Stimulated activated CD8-positive, alpha-beta memory T cell treated with anti-CD3 and anti-CD28 coated beads, Interleukin-15, amount 100 ng/mL, for 1 hour (primary cell): Measurements from ENCODE around the gene ELAVL3.

Source experiments
- DNase-seq: peaks from one replicate; pipeline ENCODE4 v3.0.0-alpha.2; 2020; ENCODE audit warnings: low read depth

Gene ELAVL3

DNA sequence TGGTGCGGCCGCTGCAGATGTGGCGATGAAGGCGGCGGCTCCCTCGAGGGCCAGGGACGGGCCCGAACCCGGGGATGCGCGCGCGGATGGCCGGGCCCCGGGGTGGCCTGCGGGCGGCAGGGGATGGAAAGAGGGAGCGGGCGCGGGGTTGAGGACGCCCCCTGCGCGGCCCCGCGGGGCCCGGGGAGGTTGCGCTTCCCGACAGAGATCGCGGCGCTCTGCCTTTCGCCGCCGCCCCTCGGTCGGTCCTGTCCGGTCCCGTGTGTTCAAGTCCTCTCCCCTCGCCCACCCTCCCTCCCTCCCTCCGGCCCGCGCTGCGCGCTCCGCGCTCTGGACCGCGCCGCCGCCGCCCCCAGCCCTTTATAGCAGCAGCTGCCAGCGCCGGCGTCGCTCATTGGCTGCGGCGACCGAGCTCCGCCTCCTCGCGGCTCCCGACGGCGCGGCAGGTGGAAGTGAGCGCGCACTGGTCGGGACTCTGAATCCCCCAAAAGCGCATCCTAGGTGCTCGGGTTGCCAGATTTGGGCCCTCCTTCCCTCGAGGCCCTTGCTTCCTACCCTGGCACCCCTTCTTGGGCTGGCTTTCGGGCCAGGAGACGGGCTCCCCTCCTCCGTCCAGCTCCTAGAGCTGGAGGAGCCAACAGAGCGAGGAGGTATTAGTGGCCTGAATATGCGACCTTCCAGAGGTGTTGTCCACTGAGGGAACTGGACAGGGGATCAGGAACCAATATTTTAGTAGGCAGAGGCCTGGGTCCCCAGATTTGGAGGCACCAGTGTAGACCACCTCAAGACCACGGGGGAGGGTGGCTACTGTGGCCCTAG lies at the start of gene ELAVL3:
Gene ELAVL3 (minus strand): TSS at position 332 of the 819 bp plus-strand sequence. CDS start 438 bp downstream, outside the sequence.
- DNase-seq, result no peak

DNA sequence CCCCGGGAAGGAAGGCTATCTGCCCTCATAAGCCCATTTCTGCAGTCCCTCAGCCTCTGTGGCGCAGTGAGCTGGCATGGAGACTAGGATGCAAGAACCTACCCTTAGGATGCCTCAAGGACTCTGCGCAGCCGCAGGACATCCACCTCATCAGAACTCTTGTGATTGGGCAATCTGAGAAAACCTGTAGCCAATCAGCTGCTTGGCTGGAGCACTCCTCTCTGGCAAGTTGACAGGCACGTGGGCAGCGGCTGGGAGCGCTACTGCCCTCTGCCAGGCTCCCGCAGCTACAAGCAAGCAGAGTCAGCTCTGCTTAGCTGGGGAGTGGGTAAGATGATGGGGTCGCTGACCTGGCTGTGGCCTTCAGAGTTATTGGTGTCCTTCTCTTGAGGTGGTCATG lies 49.6 kb upstream of the ELAVL3 start:
- no peak for DNase-seq

DNA sequence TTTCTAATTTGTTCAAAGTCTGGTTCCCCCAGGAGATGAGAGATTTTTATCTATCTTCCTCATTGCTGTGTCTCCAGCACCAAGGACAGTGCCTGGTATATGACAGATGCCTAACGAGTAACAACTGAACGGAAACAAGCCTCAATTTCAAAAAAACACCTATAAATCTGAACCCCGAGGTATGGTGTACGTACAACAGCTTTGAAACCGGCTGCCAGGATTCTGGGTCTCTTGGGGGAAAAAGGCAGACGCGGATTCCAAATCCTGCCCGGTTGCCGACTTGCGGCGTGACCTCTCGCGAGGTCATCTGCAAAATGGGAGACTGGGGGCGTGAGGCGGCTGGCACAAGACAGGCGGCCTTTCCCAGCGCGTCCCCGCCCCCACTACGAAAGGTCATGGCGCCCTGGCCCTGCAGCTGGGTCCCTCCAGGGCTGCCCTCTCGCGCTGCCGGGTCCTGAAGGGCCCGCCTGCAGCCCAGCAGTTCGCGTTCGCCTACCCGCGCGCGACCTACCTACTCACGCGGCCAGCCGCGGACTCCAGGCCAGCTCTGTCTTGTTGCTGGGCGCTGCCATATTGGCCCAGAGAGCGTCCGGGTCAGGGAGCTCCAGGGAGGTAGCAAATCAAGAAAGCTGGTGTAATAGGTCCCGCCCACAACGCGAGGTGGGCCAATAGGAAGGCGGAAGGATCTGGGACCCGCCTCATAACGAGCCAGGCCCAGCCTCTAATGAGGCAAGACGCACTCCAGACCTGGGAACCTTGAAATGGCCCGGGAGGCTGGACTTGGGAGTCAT lies 47.9 kb upstream of the ELAVL3 start, which contains the start of gene ECSIT:
Gene ECSIT (minus strand): TSS at position 584 of the 791 bp plus-strand sequence. CDS start 9,964 bp downstream, outside the sequence.
- DNase-seq, result peak; percentile 79

DNA sequence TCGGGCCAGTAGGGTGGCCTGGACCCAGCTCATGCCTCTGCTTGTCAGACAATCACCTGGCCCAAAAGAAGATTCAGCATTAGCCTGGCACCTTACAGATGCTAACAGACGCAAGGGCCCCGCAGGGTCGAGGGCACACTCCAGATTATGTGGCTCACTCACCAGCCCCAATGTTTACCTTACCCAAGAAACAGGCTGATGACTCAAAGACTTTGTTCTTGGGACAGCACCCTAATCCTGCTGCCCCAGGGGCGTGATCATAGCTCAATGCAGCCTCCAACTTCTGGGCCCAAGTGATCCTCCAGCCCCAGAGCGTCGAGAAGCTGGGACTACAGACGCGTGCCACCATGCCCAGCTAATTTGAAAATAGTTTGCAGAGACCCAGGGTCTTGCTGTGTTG lies 38.3 kb upstream of the ELAVL3 start:
- DNase-seq, result no peak

DNA sequence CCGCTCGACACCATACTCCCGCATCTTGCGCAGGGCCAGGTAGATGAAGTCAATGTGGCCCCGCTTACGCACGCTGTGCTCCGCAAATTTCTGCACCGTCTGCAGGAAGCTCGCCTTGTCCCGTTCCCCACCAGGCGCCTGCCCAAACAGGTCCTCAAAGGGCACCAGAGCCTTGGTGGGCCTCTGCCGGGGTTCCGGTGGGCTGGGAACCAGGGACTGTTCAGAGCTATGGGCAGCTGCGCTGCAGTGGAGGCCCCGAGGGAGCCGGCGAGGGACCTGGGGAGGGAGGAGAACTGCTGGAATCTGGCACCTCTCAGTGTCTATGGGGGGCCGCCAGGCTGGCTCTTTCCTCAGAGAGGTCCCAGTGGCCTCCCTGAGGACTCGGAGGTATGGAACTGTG lies 33.1 kb upstream of the ELAVL3 start:
- no peak for DNase-seq

DNA sequence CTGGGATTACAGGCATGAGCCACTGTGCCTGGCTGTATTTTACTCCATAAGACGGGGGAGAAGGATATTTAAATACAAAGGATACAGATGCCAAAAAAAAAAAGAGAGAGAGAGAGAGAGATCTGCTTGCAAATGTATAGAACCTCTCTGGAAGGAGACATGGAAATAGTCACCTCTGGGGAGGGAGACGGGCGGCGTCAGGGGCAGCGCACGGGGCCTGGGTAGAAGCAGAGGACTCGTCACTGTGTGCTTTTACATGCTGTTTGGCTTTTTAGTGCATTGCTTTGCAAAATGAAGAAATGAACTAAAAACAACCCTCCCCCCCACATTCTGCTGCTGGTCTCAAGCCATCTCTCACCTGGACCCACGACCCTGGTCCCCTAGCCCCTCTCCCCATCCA lies 29.6 kb upstream of the ELAVL3 start:
- DNase-seq, result no peak

DNA sequence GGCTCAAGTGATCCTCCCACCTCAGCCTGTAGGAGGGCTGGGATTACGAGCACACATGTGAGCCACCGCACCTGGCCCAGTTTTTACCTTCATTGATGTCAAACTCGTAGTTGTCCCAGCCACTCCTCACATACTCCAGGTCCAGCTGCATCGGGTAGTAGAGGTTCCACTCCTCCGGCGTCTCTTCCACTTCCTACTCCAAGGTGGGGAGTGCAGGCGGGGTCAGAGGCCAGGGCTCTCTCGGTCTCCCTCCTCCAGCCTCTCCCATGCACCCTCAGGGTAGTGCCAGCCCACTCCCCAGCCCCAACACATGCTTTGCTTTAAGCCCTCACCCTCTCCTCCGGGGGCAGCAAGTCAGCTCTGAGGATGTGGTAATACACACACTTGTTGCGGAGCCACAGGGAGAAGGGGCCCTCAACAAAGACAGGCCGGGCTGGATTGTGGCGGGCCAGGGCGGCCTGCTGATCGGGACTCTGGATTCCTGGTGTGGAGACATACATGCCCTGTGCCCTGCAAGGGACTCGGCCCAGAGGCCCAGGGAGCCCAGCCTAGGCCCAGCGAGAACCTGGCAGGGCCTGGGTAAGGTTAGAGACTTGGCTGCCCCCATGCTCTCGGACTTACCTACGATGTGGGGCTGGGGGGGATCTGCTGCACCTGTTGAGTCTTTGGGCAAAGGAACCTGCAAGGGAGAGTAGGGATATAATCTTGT lies 26.7 kb upstream of the ELAVL3 start:
- no peak for DNase-seq

DNA sequence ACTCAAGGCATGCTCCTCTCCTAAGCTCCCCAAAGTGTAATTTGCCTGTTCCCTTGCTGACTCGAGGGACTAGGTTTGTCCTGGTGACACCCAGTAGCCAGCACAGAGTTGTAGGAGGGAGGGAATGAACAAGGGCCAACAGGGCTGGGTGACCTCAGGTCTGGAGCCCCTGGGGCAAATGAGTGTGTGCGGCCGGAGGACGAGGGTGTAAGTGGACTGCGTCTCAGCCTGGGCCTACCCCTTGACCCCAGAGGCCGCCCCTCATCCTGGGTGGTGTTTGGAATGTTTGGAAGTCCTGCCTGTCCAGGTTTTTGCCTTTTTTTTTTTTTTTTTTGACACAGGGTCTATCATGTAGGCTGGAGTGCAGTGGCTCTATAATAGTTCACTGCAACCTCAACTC lies 26.1 kb upstream of the ELAVL3 start:
- no peak for DNase-seq

DNA sequence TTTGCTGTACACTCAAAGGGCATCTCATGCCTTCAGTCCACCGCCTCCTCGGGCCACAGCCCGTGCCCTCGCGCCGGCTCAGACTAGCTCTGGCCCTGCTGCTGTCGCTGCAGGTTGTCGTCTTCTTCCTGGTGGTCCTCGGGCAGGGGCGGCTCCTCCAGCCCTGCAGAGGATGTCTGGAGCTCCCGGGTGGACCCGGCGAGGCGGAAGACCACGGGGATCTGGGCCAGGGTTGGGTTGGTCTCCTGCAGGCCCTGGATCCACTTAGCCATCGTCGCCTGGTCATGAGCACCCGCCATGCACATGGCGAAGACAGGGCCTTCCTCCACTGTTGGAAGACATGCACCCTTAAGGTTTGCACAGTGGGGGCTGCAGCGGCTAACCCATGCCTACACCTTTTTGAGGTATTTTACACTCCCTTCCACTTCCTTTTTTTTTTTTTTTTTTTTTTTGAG lies 25.3 kb upstream of the ELAVL3 start:
- DNase-seq, result no peak

DNA sequence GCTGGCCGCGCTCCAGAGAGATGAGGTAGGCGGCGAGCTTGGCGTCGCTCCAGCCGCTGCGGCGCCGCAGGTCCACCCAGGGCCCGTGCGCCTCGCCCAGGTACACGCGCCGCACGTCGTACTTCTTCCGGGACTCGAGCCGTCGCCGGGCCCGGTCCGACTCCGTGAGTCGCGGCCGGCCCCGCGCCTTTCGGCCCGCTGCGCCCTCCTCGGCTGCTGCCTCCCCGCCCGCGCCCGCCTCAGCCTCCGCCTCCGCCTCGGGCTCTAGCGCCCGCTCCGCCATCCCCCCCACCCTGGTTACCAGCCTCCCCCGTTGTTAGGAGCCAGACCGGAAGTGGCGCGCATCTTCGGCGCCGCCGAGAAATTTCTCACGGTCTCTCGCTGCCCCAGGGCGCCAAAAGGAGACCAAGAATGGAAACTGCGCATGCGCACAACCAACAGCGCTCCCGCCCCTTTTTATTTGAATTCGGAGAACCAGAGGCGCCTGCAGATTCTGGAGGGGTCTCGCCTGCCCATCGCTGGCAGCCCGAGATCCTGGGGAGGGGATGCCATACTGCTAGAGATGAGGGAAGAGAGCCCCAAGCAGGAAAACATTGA lies 24.8 kb upstream of the ELAVL3 start, which contains the start of gene ZNF653:
Gene ZNF653 (minus strand): TSS at position 336 of the 597 bp plus-strand sequence. CDS start 53 bp downstream, at position 283.
- peak; percentile 90 for DNase-seq

DNA sequence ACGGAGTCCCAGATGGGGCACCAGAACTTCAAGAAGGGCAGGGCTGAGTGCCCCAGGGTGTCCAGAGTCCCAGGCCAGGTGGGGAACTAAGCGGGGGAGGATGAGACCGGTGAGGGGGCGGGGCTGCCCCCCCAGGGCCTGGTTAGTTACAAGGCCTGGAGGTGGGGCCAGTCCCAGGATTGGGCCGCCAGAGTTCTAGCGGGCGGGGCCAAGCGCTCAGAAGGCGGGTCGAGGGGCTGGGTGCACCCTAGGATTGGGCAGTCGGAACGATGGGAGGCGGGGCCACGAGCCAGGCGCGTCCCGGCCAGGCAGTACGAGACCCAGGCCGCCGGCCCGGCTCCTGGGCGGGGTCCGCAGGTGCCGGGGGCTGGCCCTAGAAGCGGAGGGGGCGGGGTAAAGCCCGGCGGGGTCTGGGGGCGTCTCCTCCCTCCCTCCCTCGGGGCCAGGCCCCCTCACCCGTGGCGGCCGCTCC lies 24.2 kb upstream of the ELAVL3 start:
- peak; percentile 94 for DNase-seq

DNA sequence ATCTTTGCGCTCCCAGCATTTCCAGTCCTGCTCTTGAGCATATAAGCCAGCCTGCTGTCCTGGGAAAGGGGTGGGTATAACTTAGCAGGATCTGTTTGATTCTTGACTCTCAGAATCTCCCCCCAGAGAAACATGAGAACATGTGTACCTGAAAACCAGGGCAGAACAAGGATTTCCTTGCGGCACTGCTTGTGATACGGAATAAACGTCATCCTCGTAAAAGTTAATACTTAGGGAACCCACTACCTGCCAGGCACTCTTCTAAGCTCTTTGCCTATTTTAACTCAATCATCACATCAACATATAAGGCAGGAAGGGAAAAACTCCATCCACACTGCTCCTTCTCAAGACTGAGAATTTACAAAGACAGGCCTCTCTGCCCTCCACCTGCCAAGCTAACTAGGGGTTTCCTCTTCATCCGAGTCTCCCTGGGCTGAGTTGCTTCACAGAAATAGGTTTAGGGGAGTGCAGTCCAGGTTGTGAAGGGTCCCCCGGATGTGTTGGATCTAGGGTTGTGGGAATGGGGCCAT lies 23.7 kb upstream of the ELAVL3 start:
- no peak for DNase-seq

DNA sequence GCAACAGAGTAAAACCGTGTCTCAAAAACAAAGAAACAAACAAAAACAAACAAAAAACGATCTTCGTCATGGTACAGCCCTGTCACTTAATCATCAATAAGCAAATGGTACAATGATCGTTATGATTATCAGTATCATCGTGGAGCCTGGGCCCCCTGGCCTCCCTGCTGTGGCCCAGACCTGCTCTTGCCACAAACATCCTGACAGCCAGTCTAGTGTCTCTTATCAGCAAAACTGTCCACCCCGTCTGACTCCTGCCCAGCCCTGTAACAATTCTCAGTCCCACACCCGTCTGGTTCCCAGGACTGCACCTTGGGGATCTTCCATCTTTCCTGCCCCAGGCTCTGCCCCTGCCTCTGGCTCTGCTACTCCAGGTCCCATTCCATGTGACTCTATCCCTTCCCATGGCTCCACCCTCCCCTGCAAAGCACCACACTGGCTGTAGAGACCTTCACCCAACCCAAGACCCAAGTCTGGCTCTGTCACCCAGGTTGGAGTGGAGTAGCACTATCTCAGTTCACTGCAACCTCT lies 19.1 kb upstream of the ELAVL3 start:
- DNase-seq, result no peak

DNA sequence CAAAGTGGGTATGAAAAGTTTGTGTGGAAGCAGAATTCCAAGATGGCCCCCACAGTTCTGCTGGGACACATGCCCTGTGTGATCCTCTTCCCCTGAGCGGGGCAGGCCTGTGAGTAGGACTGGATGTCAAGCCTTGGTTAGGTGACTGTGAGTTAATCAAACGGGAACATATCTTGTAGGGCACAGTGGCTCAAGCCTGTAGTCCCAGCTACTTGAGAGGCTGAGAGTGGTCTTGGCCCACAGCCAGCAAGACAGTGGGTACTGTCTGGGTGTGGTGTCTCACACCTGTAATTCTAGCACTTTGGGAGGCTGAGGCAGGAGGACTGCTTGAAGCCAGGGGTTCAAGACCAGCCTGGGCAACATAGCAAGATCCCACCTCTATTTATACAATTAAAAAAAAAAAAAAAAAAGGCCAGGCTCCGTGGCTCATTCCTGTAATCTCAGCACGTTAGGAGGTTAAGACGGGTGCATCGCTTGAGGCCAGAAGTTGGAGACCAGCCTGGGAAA lies 18.4 kb upstream of the ELAVL3 start:
- no peak for DNase-seq

DNA sequence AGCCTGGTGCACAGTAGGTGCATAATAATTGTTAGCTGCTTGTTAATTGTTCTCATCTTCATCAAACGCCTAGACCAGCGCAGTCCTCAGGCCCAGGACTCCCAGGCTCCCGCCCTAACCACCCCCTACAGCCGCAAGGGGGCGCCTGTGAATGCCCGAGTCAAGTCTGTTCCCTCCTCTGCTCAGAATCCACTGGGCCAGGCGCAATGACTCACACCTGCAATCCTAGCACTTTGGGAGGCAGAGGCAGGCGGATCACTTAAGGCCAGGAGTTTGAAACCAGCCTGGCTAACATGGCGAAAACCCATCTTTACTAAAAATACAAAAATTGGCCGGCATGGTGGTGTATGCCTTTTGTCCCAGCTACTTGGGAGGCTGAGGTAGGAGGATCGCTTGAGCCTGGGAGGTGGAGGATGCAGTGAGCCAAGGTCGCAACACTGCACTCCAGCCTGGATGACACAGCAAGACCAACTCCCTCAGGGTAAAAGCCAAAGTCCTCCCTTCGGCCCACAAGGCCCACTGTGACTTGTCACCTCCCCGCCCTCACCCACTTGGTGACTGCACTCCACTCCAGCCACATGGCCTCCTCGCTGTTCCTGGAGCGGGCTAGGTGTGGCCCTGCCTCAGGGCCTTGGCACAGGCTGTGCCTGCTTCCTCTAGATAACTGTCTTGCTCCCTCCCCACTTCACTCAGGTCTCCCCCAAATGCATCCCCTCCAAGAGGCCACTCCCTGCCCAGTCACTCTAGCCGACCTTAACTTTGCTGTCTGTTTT lies 15.7 kb upstream of the ELAVL3 start:
- peak; percentile 44 for DNase-seq

DNA sequence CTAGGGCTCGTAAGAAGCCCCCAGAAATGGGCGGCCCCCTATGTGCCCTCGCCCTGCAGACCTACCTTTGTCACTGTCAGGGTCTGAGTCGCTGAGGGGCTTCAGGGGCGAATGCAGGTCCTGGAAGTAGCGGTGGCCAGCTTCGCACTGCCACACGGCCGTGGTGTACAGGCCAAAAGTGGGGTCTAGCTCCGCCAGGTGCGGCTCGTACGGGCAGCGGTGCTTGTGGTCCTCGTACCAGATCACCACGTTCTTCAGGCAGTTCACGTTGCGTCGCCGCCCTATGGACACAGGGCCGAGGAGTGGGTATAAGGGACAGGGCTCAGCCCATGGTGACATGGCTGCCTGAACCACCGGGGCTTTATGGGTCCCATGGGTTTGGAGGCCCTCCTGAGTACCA lies 15.0 kb upstream of the ELAVL3 start:
- DNase-seq, result no peak

DNA sequence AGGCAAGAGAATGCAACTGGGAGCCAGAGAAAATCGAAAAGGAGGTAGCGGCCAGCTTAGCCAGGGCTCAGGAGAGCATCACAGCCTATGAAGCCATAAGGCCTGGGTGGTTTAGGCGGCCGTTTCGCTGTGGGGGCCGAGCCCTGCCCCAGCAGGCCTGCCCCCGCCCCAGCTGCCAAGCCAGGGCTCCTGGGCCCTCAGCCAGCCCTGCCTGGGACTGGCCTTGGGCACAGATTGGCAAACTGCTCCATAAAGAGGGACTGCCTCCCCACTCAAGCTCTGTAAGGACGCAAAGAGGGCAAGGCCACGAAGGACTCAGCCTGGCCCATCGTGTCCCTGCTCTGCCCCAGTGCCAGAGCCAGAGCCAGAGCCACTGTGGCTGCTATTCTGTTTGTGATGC lies 14.6 kb upstream of the ELAVL3 start:
- no peak for DNase-seq

DNA sequence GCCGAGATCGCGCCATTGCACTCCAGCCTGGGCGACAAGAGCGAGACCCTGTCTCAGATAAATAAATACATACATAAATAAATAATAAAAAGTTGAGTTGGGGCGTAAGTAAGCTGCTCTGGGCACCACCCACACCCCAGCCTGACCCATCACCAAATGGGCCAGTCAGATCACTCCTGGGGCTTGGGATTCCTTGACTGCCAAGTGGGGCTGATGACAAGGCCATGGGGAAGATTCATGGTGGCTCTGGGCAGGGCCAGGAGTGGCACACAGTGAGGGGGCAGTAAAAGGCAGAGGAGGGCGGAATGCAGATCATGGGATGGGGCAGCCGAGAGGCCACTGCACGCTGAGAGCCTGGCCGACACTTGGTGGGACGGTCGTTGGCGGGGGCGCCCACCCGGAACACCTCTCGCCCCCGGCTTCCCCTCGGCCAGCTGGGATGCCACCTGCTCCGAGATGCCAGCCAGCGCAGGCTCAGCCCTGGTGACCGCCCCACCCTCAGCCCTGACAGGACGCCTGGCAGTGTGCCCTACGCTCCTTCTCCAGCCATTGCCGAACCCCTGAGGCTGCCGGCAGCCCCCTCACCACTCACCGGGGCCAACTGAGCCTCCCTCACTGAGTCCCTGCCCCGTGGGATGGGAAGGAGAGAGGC lies 13.9 kb upstream of the ELAVL3 start:
- DNase-seq, result no peak

DNA sequence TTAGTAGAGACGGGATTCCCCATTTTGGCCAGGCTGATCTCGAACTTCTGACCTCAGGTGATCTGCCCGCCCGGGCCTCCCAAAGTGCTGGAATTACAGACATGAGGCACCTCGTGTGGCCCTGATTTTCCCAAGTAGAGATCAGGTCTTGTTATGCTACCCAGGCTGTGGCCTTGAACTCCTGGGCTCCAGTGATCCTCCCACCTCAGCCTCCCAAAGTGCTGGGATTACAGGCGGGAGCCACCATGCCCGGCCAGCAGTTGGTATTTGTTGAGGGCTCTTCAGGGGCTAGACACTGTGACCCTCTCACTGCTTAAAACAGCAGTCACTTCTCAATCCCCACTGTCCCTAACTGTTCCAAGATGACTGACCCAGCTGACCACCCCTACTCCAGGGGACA lies 8.5 kb upstream of the ELAVL3 start:
- no peak for DNase-seq
